PC-3 (cell line): ENCODE results near the gene GTPBP3. TPM values are rescaled to one million over a fixed set of nuclear protein-coding genes. Genes with fewer than 3 reads are reported as not detected.

Experiments used
- ATAC-seq: fragments of 200-7000 bp; cut with Tn5 transposase; 2 replicates; pipeline ENCODE4 v1.9.1; 2020; ENCODE audit warnings: mild to moderate bottlenecking, moderate library complexity
- BruUV-seq: library from RNA; stranded (reverse); fragments of 400-500 nt; replicated peaks from 2 replicates; lab custom pipeline; 2021; lab: Mats Ljungman, UMichigan
- CTCF ChIA-PET: fragments of 300-600 bp; sonication (Branson Sonifier 250); formaldehyde crosslinking; loops from one replicate; lab custom pipeline; 2022; ENCODE audit warnings: antibody characterized with exemption; lab: Charles Lee
- POLR2A ChIA-PET: fragments of 300-600 bp; sonication (Branson Sonifier 250); formaldehyde crosslinking; loops from one replicate; lab custom pipeline; 2022; ENCODE audit warnings: antibody characterized with exemption; ENCODE audit not compliant: unreplicated experiment; lab: Charles Lee
- DNase-seq: peaks from one replicate; pipeline ENCODE4 v3.0.0-alpha.2; 2015
- H2AFZ ChIP-seq: fragments of 300-600 bp; sonication (generic); 2 replicates; pipeline ENCODE4 v1.6.0; 2016; ENCODE audit warnings: antibody characterized with exemption, low read length
- H3F3A ChIP-seq: fragments of 300-600 bp; sonication (generic); one replicate; pipeline ENCODE4 v1.6.0; 2017; ENCODE audit warnings: antibody characterized with exemption, low read length, control low read depth, mild to moderate bottlenecking; ENCODE audit not compliant: unreplicated experiment
- H3K27ac ChIP-seq: fragments of 300-600 bp; sonication (generic); 2 replicates; pipeline ENCODE4 v1.5.1; 2016; ENCODE audit warnings: mild to moderate bottlenecking, low read length
- H3K27me3 ChIP-seq: fragments of 300-600 bp; sonication (generic); 2 replicates; pipeline ENCODE4 v1.6.1; 2016; ENCODE audit warnings: low read length, mixed read lengths
- H3K36me3 ChIP-seq: fragments of 300-600 bp; sonication (generic); 2 replicates; pipeline ENCODE4 v1.6.1; 2016; ENCODE audit warnings: low read depth, mixed run types, low read length, mixed read lengths
- H3K4me1 ChIP-seq: fragments of 300-600 bp; sonication (generic); 2 replicates; pipeline ENCODE4 v1.5.1; 2016; ENCODE audit warnings: low read length; ENCODE audit not compliant: insufficient read depth
- H3K4me2 ChIP-seq: fragments of 300-600 bp; sonication (generic); 2 replicates; pipeline ENCODE4 v1.6.0; 2016; ENCODE audit warnings: low read length
- H3K4me3 ChIP-seq: fragments of 300-600 bp; sonication (generic); 2 replicates; pipeline ENCODE4 v1.5.1; 2016; ENCODE audit warnings: mild to moderate bottlenecking, low read length, mixed read lengths
- H3K79me2 ChIP-seq: fragments of 300-600 bp; sonication (generic); 2 replicates; pipeline ENCODE4 v1.6.1; 2017; ENCODE audit warnings: low read length, mixed read lengths
- H3K9ac ChIP-seq: fragments of 300-600 bp; sonication (generic); 2 replicates; pipeline ENCODE4 v1.6.0; 2016; ENCODE audit warnings: mild to moderate bottlenecking, low read length
- H3K9me2 ChIP-seq: fragments of 300-600 bp; sonication (generic); replicated peaks from 2 replicates; pipeline ENCODE4 v1.6.1; 2016; ENCODE audit warnings: mixed run types, low read length, mixed read lengths
- H3K9me3 ChIP-seq: fragments of 300-600 bp; sonication (generic); 2 replicates; pipeline ENCODE4 v1.6.1; 2016; ENCODE audit warnings: low read length, mixed read lengths
- H4K20me1 ChIP-seq: fragments of 300-600 bp; sonication (generic); 2 replicates; pipeline ENCODE4 v1.6.1; 2016; ENCODE audit warnings: low read length, mixed read lengths
- CTCF ChIP-seq: fragments of 300-600 bp; sonication (generic); conservative IDR thresholded peaks from 2 replicates; pipeline ENCODE4 v1.5.1; 2017; ENCODE audit warnings: antibody characterized with exemption, low read depth, mild to moderate bottlenecking, low read length
- EZH2 ChIP-seq: fragments of 300-600 bp; sonication (generic); IDR thresholded peaks from one replicate; pipeline ENCODE4 v1.6.1; 2017; ENCODE audit warnings: antibody characterized with exemption, mild to moderate bottlenecking, low read length; ENCODE audit not compliant: unreplicated experiment
- EZH2phosphoT487 ChIP-seq: fragments of 300-600 bp; sonication (generic); IDR thresholded peaks from 2 replicates; pipeline ENCODE4 v1.6.1; 2018; ENCODE audit warnings: mild to moderate bottlenecking, antibody characterized with exemption, low read length, borderline replicate concordance
- intact Hi-C: fragments of 100-400 bp; cut with micrococcal nuclease; formaldehyde crosslinking; loops from 2 replicates; pipeline ENCODE4 v1.9.0; 2023
- total RNA-seq: library from RNA; depleted of rRNA; stranded (reverse); fragments of >200 nt; gene quantifications from 2 replicates; pipeline ENCODE4 v1.2.3, GENCODE V29; 2014

Gene GTPBP3
- total RNA-seq, 1 experiment from 2014 or later: 86.0 TPM

- POLR2A ChIA-PET: no interaction called here
- ATAC-seq (no peak), DNase-seq (no peak)
- intact Hi-C loops: no loop called here
- H2AFZ ChIP-seq: no peak overlapping the region
- H3K27me3 ChIP-seq: no peaks in the 10 kb centered on the region
- H3K9me2 ChIP-seq: no peaks in the 10 kb centered on the region
- H3F3A ChIP-seq: no peaks in the 10 kb centered on the region
- peaks cover 10% of the 10 kb centered on the region; the same call in 1 of the 2 replicates for H3K4me1 ChIP-seq
- CTCF ChIA-PET: no interaction called here
- TF ChIP-seq CTCF (no peak), EZH2 (no peak), EZH2phosphoT487 (no peak)
- H4K20me1 ChIP-seq: no peaks in the 10 kb centered on the region
- no peaks in the 10 kb centered on the region for H3K9me3 ChIP-seq
- H3K4me3 ChIP-seq: no peak overlapping the region
- no peak overlapping the region for H3K4me2 ChIP-seq
- BruUV-seq: no TSS peak
- H3K36me3 ChIP-seq: no peaks in the 10 kb centered on the region
- H3K27ac ChIP-seq: no peak overlapping the region
- H3K9ac ChIP-seq: no peak overlapping the region
- no peaks in the 10 kb centered on the region for H3K79me2 ChIP-seq
Measured at GRCh38 chr19:17351815-17352435, 14.6 kb downstream of the GTPBP3 start.

- DNase-seq (no peak), ATAC-seq (no peak)
- H3K9me3 ChIP-seq: no peaks in the 10 kb centered on the region
- H3K27me3 ChIP-seq: no peaks in the 10 kb centered on the region
- no peak for TF ChIP-seq CTCF
- no peak for TF ChIP-seq EZH2phosphoT487
- peaks cover 10% of the 10 kb centered on the region; the same call in 1 of the 2 replicates for H3K4me1 ChIP-seq
- CTCF ChIA-PET: no interaction called here
- H3K4me2 ChIP-seq: no peak overlapping the region
- no peaks in the 10 kb centered on the region for H3F3A ChIP-seq
- no peak overlapping the region for H3K9ac ChIP-seq
- no peaks in the 10 kb centered on the region for H4K20me1 ChIP-seq
- no peaks in the 10 kb centered on the region for H3K79me2 ChIP-seq
- no peak overlapping the region for H3K4me3 ChIP-seq
- intact Hi-C loops: no loop called here
- POLR2A ChIA-PET: no interaction called here
- H3K9me2 ChIP-seq: no peaks in the 10 kb centered on the region
- H3K36me3 ChIP-seq: no peaks in the 10 kb centered on the region
- no TSS peak for BruUV-seq
- H3K27ac ChIP-seq: no peak overlapping the region
- no peak overlapping the region for H2AFZ ChIP-seq
Measured at GRCh38 chr19:17352608-17353280, 15.4 kb downstream of the GTPBP3 start.

- Histone ChIP-seq H4K20me1 (no peaks in the 10 kb centered on the region), H2AFZ (no peak overlapping the region), H3K36me3 (no peaks in the 10 kb centered on the region), H3K4me3 (no peak overlapping the region), H3K9me2 (no peaks in the 10 kb centered on the region), H3F3A (no peaks in the 10 kb centered on the region), H3K79me2 (no peaks in the 10 kb centered on the region), H3K9ac (no peak overlapping the region), H3K4me2 (no peak overlapping the region), H3K27me3 (no peaks in the 10 kb centered on the region), H3K27ac (no peak overlapping the region), H3K4me1 (peaks cover 9% of the 10 kb centered on the region; the same call in 1 of the 2 replicates), H3K9me3 (no peaks in the 10 kb centered on the region)
- POLR2A ChIA-PET: no interaction called here
- no TSS peak for BruUV-seq
- ATAC-seq (no peak), DNase-seq (no peak)
- intact Hi-C loops: no loop called here
- CTCF ChIA-PET: no interaction called here
- TF ChIP-seq CTCF (no peak), EZH2phosphoT487 (no peak), EZH2 (no peak)
Measured at GRCh38 chr19:17353386-17353785, 16.0 kb downstream of the GTPBP3 start.
